ENCODE results near the gene ATP6V1G1. TPM values are rescaled to one million over a fixed set of nuclear protein-coding genes. Genes with fewer than 3 reads are reported as not detected.

Gene ATP6V1G1
- polyA plus RNA-seq, 2 of the 4 experiments (the other 2 are of a cell fraction): 115 to 168 TPM

DNA sequence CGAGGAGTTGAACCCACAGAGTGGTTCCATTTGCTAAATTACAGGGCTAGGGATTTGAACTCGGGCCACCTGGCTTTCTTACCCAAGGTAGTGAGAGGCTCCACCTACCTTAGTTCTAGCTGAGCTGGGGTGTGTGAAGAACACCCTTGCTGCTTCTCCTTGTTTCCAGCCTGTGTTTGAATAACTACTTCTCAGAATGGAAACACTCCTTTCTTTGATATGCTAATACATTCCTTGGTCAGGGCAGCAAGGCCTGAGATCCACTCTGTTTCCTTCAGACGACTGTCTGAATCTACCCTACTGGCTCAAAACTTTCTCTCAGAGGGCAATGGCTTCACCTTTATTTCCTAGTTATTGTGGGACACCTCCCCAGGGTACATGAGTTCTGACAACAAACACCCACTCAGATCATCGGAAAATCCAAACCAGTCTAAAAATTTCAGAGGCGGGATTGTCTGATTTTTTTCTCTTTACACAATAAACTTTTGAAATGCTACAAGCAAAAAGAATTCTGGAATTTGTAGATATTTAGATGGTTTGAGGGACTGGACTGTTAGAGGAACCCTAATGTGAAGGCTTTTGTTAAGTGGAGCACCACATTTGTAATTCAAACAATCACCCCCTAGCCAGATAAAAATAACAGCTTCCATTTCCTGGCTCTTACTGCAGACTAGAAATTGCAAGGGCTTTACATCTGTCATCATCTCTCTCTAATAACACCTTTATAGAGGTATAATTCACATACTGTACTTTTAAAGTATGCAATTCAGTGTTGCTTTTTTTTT lies 4.0 kb upstream of the ATP6V1G1 start:
- no peak for TF ChIP-seq MAX (IDR thresholded peaks at IDR 0.05)
- no peak for TF ChIP-seq RCOR1 (IDR thresholded peaks at IDR 0.05; ENCODE audit: low read depth, low read length)
- TF ChIP-seq BCL3 (IDR thresholded peaks at IDR 0.05): no peak
- TF ChIP-seq KDM5A (IDR thresholded peaks at IDR 0.05): no peak
- TF ChIP-seq CEBPB (IDR thresholded peaks at IDR 0.05): no peak
- no peak for TF ChIP-seq SREBF2 (IDR thresholded peaks at IDR 0.05)
- TF ChIP-seq NFE2L2 (conservative IDR thresholded peaks at IDR 0.05; ENCODE audit: low read length): no peak
- TF ChIP-seq CHD4 (IDR thresholded peaks at IDR 0.05; ENCODE audit: borderline replicate concordance): no peak
- TF ChIP-seq, protein P1, sequence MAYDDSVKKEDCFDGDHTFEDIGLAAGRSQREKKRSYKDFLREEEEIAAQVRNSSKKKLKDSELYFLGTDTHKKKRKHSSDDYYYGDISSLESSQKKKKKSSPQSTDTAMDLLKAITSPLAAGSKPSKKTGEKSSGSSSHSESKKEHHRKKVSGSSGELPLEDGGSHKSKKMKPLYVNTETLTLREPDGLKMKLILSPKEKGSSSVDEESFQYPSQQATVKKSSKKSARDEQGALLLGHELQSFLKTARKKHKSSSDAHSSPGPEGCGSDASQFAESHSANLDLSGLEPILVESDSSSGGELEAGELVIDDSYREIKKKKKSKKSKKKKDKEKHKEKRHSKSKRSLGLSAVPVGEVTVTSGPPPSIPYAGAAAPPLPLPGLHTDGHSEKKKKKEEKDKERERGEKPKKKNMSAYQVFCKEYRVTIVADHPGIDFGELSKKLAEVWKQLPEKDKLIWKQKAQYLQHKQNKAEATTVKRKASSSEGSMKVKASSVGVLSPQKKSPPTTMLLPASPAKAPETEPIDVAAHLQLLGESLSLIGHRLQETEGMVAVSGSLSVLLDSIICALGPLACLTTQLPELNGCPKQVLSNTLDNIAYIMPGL (CRISPR knock-in tag; IDR thresholded peaks at IDR 0.05; ENCODE audit: borderline replicate concordance): no peak
- no peak for TF ChIP-seq JUNB (IDR thresholded peaks at IDR 0.05)
- no peak for TF ChIP-seq EP300 (IDR thresholded peaks at IDR 0.05)
- no peak for TF ChIP-seq MAZ (IDR thresholded peaks at IDR 0.05; ENCODE audit: borderline replicate concordance, low read depth, low read length)
- no peak for TF ChIP-seq FOXS1 (CRISPR knock-in tag; IDR thresholded peaks at IDR 0.05)
- no peak for TF ChIP-seq NPAS2 (CRISPR knock-in tag; IDR thresholded peaks at IDR 0.05; ENCODE audit: borderline replicate concordance)
- TF ChIP-seq RFX5 (IDR thresholded peaks at IDR 0.05): no peak
- no peak for TF ChIP-seq CHD2 (IDR thresholded peaks at IDR 0.05; ENCODE audit: low read length, partially characterized antibody)
- Histone ChIP-seq H3K4me3 (no peak overlapping the region), H3K4me2 (no peak overlapping the region), H3K27ac (no peak overlapping the region), H3K4me1 (no peaks in the 10 kb centered on the region; the same call in 2 of the 3 replicates), H3K9me3 (no peaks in the 10 kb centered on the region)
- DNase-seq (ENCODE audit: low read depth in 1 of 2, low spot score in 1 of 2): no peak
- WGBS (ENCODE audit: missing lambda C conversion rate): 65% methylated on average over 5 of the region's 5 CpGs
- no peak for ATAC-seq
- ChIA-PET POLR2A (no interaction called here), CTCF (interaction anchor here (0.8 to 1.8 kb wide), 4 partner anchors 15 to 179 kb away, joined by 3 to 6 read pairs (median 3); no protein-coding TSS in a partner anchor)
- FAIRE-seq: no peak

DNA sequence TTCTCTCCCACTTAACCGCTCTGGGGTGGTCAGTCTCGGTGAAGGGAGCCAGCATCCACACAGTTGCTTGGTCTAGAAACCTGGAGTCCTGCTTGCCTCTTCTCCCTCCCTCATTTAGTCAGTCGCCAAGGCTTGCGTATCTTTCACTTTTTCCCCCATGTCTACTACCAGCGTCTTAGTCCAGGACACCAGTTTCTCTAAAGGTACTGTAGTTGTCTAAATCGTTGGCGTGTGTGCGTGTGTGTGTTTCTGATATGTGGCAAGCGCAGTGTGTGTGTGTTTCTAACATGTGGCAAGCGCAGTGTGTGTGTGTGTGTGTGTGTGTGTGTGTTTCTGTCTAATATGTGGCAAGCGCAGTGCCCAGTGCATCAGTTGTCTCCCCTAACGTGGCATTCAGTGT lies 641 bp downstream of the ATP6V1G1 start:
- FAIRE-seq: no peak
- peak overlapping the region; percentile 98 for H3K4me2 ChIP-seq

More for the DNA sequence above, 641 bp downstream of the ATP6V1G1 start:
- no peak; a peak in 1 of 6 replicates for ATAC-seq
- peak in 1 of 2 experiments; percentile 18 for DNase-seq (ENCODE audit: low read depth in 1 of 2, low spot score in 1 of 2)
- ChIA-PET CTCF (interaction anchor here (0.7 to 2.1 kb wide), 11 partner anchors 11 to 326 kb away, joined by 3 to 10 read pairs (median 4); no protein-coding TSS in a partner anchor), POLR2A (interaction anchor here (0.8 to 2.1 kb wide), 11 partner anchors 12 to 89 kb away, joined by 3 to 46 read pairs (median 13); partner anchors contain the start of genes TMEM268 and WHRN)
- peak overlapping the region; percentile 95 for H3K4me3 ChIP-seq
- H3K4me1 ChIP-seq: peaks cover 28% of the 10 kb centered on the region; the same call in 2 of the 3 replicates
- TF ChIP-seq CBX2 (IDR thresholded peaks at IDR 0.05; ENCODE audit: borderline replicate concordance, low read depth) (no peak), NR3C1 (IDR thresholded peaks at IDR 0.05) (no peak), E2F6 (IDR thresholded peaks at IDR 0.05; ENCODE audit: borderline replicate concordance, low read depth) (no peak), EP300 (IDR thresholded peaks at IDR 0.05) (no peak), CEBPB (IDR thresholded peaks at IDR 0.05) (no peak), EHMT2 (IDR thresholded peaks at IDR 0.05; ENCODE audit: low read depth) (no peak), MAX (IDR thresholded peaks at IDR 0.05) (no peak), FOSB (CRISPR knock-in tag; IDR thresholded peaks at IDR 0.05) (no peak), JUN (IDR thresholded peaks at IDR 0.05) (no peak), TFCP2L1 (CRISPR knock-in tag; IDR thresholded peaks at IDR 0.05) (no peak), KDM1A (IDR thresholded peaks at IDR 0.05; ENCODE audit: low read depth) (no peak), SMC3 (IDR thresholded peaks at IDR 0.05) (no peak), GATA3 (IDR thresholded peaks at IDR 0.05; ENCODE audit: borderline replicate concordance) (no peak), POLR2A (IDR thresholded peaks at IDR 0.05; ENCODE audit: low read length) (no peak)
- 2% methylated on average over 12 of the region's 12 CpGs for WGBS (ENCODE audit: missing lambda C conversion rate)
- peak overlapping the region; percentile 87 to 95 for H3K27ac ChIP-seq
- H3K9me3 ChIP-seq: no peaks in the 10 kb centered on the region

All from A549 (cell line).